Natural killer cell (primary cell): ENCODE data around the gene STK32C. TPM values are rescaled to one million over a fixed set of nuclear protein-coding genes. Genes with fewer than 3 reads are reported as not detected.

Experiments
- ATAC-seq, 3 donors: fragments of 150-1000 bp in 2 of 3; fragments of 200-7000 bp in 1 of 3; cut with Tn5 transposase; 1 replicate in 1 of 3; 2 replicates in 2 of 3; pipeline ENCODE4 v1.10.0; 2021; ENCODE audit warnings: mild to moderate bottlenecking in 2 of 3, moderate library complexity in 2 of 3
- DNase-seq, 2 donors: peaks; one replicate each; pipeline versions ENCODE4 v3.0.0 to v3.0.0-alpha.2; 2013 to 2021; ENCODE audit warnings: mixed read lengths in 1 of 2
- H3K27ac ChIP-seq: one replicate; pipeline ENCODE4 v1.5.1; 2013; ENCODE audit warnings: mild to moderate bottlenecking, low read length
- H3K27me3 ChIP-seq: one replicate; pipeline ENCODE4 v1.6.1; 2013; ENCODE audit warnings: low read length; ENCODE audit not compliant: control insufficient read depth, insufficient read depth
- H3K36me3 ChIP-seq: one replicate; pipeline ENCODE4 v1.6.1; 2013; ENCODE audit warnings: low read length; ENCODE audit not compliant: control insufficient read depth, insufficient read depth
- H3K4me1 ChIP-seq: one replicate; pipeline ENCODE4 v1.6.1; 2013; ENCODE audit warnings: low read length; ENCODE audit not compliant: control insufficient read depth, insufficient read depth
- H3K4me3 ChIP-seq: one replicate; pipeline ENCODE4 v1.5.1; 2013; ENCODE audit warnings: low read length
- H3K9me3 ChIP-seq: one replicate; pipeline ENCODE4 v1.6.1; 2013; ENCODE audit warnings: low read length; ENCODE audit not compliant: control insufficient read depth, insufficient read depth
- H3K27ac Mint-ChIP-seq, 2 donors: one replicate each; pipeline ENCODE4 v1.8.0; 2022; ENCODE audit warnings: mild to moderate bottlenecking in 2 of 2, mixed read lengths in 2 of 2, moderate library complexity in 1 of 2
- H3K27me3 Mint-ChIP-seq, 2 donors: one replicate each; pipeline ENCODE4 v1.8.0; 2022; ENCODE audit warnings: low read depth in 2 of 2, mixed read lengths in 2 of 2
- H3K36me3 Mint-ChIP-seq: one replicate; pipeline ENCODE4 v1.8.0; 2022; ENCODE audit warnings: mixed read lengths
- H3K4me1 Mint-ChIP-seq, 2 donors: one replicate each; pipeline ENCODE4 v1.8.0; 2022; ENCODE audit warnings: mixed read lengths in 2 of 2
- H3K4me3 Mint-ChIP-seq: one replicate; pipeline ENCODE4 v1.8.0; 2022; ENCODE audit warnings: mild to moderate bottlenecking, moderate library complexity, mixed read lengths
- H3K9me3 Mint-ChIP-seq, 2 donors: one replicate each; pipeline ENCODE4 v1.8.0; 2022; ENCODE audit warnings: mixed read lengths in 2 of 2
- WGBS: methylation state at CpG from one replicate; pipeline ENCODE4 v1.1.7; 2013; ENCODE audit warnings: missing lambda C conversion rate; ENCODE audit not compliant: insufficient coverage; 5-methylcytosine and 5-hydroxymethylcytosine counted together
- intact Hi-C: fragments of 100-400 bp; cut with micrococcal nuclease; formaldehyde crosslinking; loops from one replicate; pipeline ENCODE4 v1.14.2; 2022
- total RNA-seq, 4 donors: library from RNA; stranded (reverse); fragments of 120-200 nt in 1 of 4; gene quantifications; one replicate each; pipeline versions ENCODE4 v1.2.3 to v1.2.4, GENCODE V29; 2013 to 2022
- TF ChIP-seq, protein P1 (sequence below): fragments of 200-600 bp; IDR thresholded peaks from one replicate; pipeline ENCODE4 v1.8.0; 2022; ENCODE audit warnings: antibody characterized with exemption

The STK32C gene
- total RNA-seq, 3 donors from 2014 or later (not counting 1 experiment from before 2014, with no cell fraction given) = 12.7 to 22.1 (median 17.9) TPM

- ATAC-seq = no peak
- H3K4me3 Mint-ChIP-seq = no peak overlapping the region
- no peaks in the 10 kb centered on the region for H3K27me3 ChIP-seq
- H3K4me1 ChIP-seq = no peaks in the 10 kb centered on the region
- intact Hi-C loops = no loop called here
- H3K36me3 ChIP-seq = no peaks in the 10 kb centered on the region
- no peaks in the 10 kb centered on the region for H3K9me3 Mint-ChIP-seq
- H3K4me1 Mint-ChIP-seq = no peaks in the 10 kb centered on the region
- DNase-seq = no peak
- no peak overlapping the region for H3K27ac ChIP-seq
- TF ChIP-seq, protein P1, sequence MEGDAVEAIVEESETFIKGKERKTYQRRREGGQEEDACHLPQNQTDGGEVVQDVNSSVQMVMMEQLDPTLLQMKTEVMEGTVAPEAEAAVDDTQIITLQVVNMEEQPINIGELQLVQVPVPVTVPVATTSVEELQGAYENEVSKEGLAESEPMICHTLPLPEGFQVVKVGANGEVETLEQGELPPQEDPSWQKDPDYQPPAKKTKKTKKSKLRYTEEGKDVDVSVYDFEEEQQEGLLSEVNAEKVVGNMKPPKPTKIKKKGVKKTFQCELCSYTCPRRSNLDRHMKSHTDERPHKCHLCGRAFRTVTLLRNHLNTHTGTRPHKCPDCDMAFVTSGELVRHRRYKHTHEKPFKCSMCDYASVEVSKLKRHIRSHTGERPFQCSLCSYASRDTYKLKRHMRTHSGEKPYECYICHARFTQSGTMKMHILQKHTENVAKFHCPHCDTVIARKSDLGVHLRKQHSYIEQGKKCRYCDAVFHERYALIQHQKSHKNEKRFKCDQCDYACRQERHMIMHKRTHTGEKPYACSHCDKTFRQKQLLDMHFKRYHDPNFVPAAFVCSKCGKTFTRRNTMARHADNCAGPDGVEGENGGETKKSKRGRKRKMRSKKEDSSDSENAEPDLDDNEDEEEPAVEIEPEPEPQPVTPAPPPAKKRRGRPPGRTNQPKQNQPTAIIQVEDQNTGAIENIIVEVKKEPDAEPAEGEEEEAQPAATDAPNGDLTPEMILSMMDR = no peak
- no peaks in the 10 kb centered on the region for H3K9me3 ChIP-seq
- no peaks in the 10 kb centered on the region for H3K36me3 Mint-ChIP-seq
- no peaks in the 10 kb centered on the region for H3K27me3 Mint-ChIP-seq
- H3K4me3 ChIP-seq = no peak overlapping the region
- no peak overlapping the region for H3K27ac Mint-ChIP-seq
- 90% methylated on average over 19 of the region's 19 CpGs for WGBS
These were observed 33.2 kb downstream of the STK32C start for GRCh38 chr10:132274581-132274980.

DNA sequence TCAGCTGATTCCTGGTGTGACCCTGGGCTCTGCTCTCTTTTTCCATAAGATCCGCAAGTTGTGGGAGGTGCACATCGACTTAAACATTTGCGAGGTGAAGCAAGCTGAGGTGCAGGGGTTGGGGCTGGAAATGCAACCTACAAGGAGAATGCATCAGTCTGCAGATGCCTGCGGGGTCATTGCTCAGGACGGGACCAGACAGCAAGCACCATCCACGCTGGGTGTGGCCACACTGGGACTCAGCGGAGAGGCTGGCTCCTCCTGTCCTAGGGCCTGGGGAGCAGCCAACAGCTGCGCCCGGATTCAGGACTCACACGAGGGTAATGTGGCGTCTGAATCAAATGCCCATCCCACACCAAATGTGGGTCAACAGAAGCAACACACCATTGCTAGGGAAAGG lies 33.8 kb downstream of the STK32C start:
- TF ChIP-seq, protein P1 = no peak
- Histone ChIP-seq H3K27me3 (no peaks in the 10 kb centered on the region), H3K36me3 (no peaks in the 10 kb centered on the region), H3K9me3 (no peaks in the 10 kb centered on the region), H3K4me1 (no peaks in the 10 kb centered on the region), H3K27ac (no peak overlapping the region), H3K4me3 (no peak overlapping the region)
- ATAC-seq (no peak), DNase-seq (no peak)
- no peaks in the 10 kb centered on the region for H3K36me3 Mint-ChIP-seq
- H3K9me3 Mint-ChIP-seq = no peaks in the 10 kb centered on the region
- intact Hi-C loops = no loop called here
- no peaks in the 10 kb centered on the region for H3K27me3 Mint-ChIP-seq
- WGBS = 94% methylated on average over 11 of the region's 11 CpGs
- H3K4me3 Mint-ChIP-seq = no peak overlapping the region
- H3K27ac Mint-ChIP-seq = no peak overlapping the region
- H3K4me1 Mint-ChIP-seq = no peaks in the 10 kb centered on the region

DNA sequence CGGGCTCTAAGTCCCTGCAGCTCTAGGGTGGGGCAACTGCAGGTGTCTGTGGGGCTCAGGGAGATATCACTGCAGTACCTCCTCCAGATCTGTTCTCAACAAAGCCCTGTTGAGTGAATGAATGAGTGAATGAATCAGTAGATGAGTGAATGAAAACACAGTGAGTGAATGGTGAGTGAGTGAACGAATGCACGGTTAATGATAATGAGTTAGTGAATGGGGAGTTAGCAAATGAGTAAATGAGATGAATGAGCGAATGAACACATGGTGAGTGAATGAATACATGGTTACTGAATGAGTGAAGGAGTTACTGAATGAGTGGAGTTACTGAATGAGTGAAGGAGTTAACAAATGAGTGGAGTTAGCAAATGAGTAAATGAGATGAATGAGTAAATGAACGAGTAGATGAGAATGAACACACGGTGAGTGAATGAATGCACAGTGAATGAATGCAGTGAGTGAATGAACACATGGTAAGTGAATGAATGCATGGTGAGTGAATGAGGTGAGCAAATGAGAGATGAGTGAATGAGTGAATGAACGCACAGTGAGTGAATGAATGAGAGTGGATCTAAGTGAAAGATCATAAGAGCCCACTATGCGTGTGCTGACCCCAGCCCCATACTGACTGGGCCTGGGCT lies 34.3 kb downstream of the STK32C start:
- no peaks in the 10 kb centered on the region for H3K27me3 ChIP-seq
- Mint-ChIP-seq H3K36me3 (no peaks in the 10 kb centered on the region), H3K27me3 (no peaks in the 10 kb centered on the region), H3K27ac (no peak overlapping the region), H3K9me3 (no peaks in the 10 kb centered on the region), H3K4me1 (peaks cover 0 to under 1% of the 10 kb centered on the region in 2 donors), H3K4me3 (no peak overlapping the region)
- no peaks in the 10 kb centered on the region for H3K36me3 ChIP-seq
- TF ChIP-seq, protein P1 = no peak
- H3K4me1 ChIP-seq = no peaks in the 10 kb centered on the region
- intact Hi-C loops = no loop called here
- ATAC-seq (no peak), DNase-seq (no peak)
- H3K4me3 ChIP-seq = no peak overlapping the region
- WGBS = 84% methylated on average over 8 of the region's 8 CpGs
- H3K27ac ChIP-seq = no peak overlapping the region
- H3K9me3 ChIP-seq = no peaks in the 10 kb centered on the region
